NCI-H1436 (cell line): Measurements from ENCODE around the gene IER5.

ENCODE experiments used
- DNase-seq: peaks from one replicate; lab custom pipeline; 2025; lab: John Stamatoyannopoulos, UW

IER5 gene

GRCh38 chr1:181135437-181135731, 46.9 kb downstream of the IER5 start:
- DNase-seq: no peak

DNA sequence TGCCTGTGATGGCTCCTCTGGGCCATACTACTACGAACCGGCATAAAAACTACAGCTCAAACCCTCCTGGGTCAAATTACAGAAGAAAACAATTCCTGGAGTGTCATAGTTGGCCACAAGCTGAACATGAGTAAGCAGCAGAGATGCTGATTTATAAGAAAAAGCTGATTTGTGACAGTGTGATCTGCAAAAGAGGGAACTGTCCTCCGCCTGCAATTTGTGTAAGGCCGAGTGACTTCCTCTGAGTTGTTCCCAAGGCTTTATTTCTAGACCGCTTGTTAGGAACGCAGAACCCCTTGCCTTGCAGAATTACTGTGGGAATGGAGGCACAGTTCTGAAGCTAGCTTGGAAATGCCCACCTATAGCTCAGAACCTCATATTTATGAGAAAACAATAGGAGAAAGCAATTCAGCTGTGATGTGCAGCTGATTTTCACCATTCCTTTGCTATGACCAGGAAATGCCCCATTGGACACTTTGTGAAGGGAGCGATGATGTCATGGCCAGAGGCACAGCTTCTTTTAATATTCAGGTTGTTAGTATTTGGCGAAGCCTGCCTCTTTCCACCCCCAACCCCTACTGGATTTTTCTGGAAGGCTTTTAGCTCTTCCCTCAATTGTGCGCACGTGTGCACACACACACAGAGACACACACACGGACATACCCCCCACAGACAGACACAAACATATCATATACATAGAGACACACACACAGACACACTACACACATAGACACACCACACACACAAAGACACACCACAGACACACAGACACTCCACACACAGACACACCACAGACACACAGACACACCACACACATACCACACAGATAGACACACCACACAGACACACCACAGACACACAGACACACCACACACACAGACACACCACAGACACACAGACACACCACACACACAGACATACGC, 47.6 kb downstream of the IER5 start:
- no peak for DNase-seq

GRCh38 chr1:181136738-181137122, 48.2 kb downstream of the IER5 start:
- DNase-seq: no peak

GRCh38 chr1:181137217-181137743, 48.8 kb downstream of the IER5 start:
- no peak for DNase-seq

GRCh38 chr1:181139631-181140061, 51.1 kb downstream of the IER5 start:
- DNase-seq: no peak

DNA sequence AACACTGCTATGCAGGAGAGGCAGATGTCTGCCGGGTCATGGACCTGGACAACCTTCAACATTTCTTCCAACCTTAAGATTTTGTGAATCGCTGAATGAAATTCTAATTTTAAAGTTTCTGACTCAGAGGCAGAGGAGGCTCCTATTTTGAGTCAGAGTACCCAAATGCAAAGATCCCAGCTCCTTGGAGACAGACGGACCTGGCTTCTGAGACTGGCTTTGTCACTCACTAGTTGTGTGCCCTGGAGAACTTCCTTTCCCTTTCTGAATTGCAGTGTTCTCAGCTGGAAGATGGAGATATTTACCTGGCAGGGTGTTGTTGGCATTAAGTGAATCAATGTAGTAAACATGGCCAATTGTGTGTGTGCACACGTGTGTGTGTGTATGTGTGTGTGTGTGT, 51.9 kb downstream of the IER5 start:
- DNase-seq: no peak

DNA sequence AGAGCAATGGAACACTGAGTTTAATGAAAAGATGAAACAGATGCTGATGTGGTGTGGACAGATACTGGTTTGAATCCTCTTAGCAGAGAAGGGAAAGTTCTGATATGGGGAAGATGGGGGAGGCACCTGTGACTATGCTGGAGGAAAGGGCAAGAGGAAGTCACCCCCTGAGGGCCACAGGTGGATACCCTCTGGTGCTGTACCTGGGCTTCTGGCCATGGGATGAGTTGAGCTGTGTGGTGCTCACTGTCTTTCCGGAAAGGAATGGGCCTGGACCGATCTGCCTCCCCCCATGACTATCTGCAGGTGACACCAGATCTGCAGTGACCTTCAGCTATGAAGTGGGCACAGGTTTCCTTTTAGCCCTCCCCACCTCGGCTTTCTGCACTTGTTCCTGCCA, 52.4 kb downstream of the IER5 start:
- DNase-seq: no peak

GRCh38 chr1:181141431-181141910, 53.0 kb downstream of the IER5 start:
- DNase-seq: no peak
